Calu3 (cell line): ENCODE measurements around the gene ETDC. TPM values are rescaled to one million over a fixed set of nuclear protein-coding genes. Genes with fewer than 3 reads are reported as not detected.
"Not testable (repeated sequence)": the region's sequence is repeated elsewhere in the genome, so short reads cannot be mapped to it uniquely, and the experiment has no call there.

Source experiments
- Bru-seq: library from RNA; stranded (reverse); fragments of 400-500 nt; gene quantifications from one replicate; lab custom pipeline; 2021; lab: Mats Ljungman, UMichigan
- BruChase-seq, 2 experiments: library from RNA; stranded (reverse); fragments of 400-500 nt; gene quantifications; one replicate each; lab custom pipeline; 2021; lab: Mats Ljungman, UMichigan
- BruUV-seq: library from RNA; stranded (reverse); fragments of 400-500 nt; replicated peaks from 2 replicates; lab custom pipeline; 2021; lab: Mats Ljungman, UMichigan
- CTCF ChIA-PET: fragments of 300-600 bp; sonication (Branson Sonifier 250); formaldehyde crosslinking; loops from one replicate; lab custom pipeline; 2022; ENCODE audit warnings: antibody characterized with exemption; lab: Charles Lee
- DNase-seq: peaks from one replicate; pipeline ENCODE4 v3.0.0; 2022
- H3K27ac Mint-ChIP-seq: one replicate; pipeline ENCODE4 v1.8.0; 2022; ENCODE audit warnings: mixed read lengths; ENCODE audit not compliant: unreplicated experiment
- H3K27me3 Mint-ChIP-seq: one replicate; pipeline ENCODE4 v1.8.0; 2022; ENCODE audit warnings: mixed read lengths; ENCODE audit not compliant: unreplicated experiment
- H3K36me3 Mint-ChIP-seq: one replicate; pipeline ENCODE4 v1.8.0; 2022; ENCODE audit warnings: mild to moderate bottlenecking, moderate library complexity, mixed read lengths; ENCODE audit not compliant: insufficient read depth, unreplicated experiment
- H3K4me1 Mint-ChIP-seq: one replicate; pipeline ENCODE4 v1.8.0; 2022; ENCODE audit warnings: mild to moderate bottlenecking, low read depth, mixed read lengths; ENCODE audit not compliant: unreplicated experiment
- H3K4me3 Mint-ChIP-seq: one replicate; pipeline ENCODE4 v1.8.0; 2022; ENCODE audit warnings: mild to moderate bottlenecking, low read depth, moderate library complexity, mixed read lengths; ENCODE audit not compliant: unreplicated experiment
- H3K9me3 Mint-ChIP-seq: one replicate; pipeline ENCODE4 v1.8.0; 2022; ENCODE audit warnings: low read depth, mixed read lengths; ENCODE audit not compliant: unreplicated experiment
- intact Hi-C: fragments of 100-400 bp; cut with micrococcal nuclease; formaldehyde crosslinking; loops from one replicate; pipeline ENCODE4 v1.10.0; 2022; ENCODE audit not compliant: unreplicated experiment
- long read RNA-seq: library from polyadenylated mRNA; stranded (forward); transcript quantifications from one replicate; pipeline ENCODE4 v2.0.0, GENCODE V29; 2022
- total RNA-seq: library from RNA; stranded (reverse); gene quantifications from 2 replicates; pipeline ENCODE4 v1.2.3, GENCODE V29; 2022
- TF ChIP-seq, protein P1 (sequence below): fragments of 200-600 bp; IDR thresholded peaks from one replicate; pipeline ENCODE4 v1.8.0; 2022; ENCODE audit warnings: antibody characterized with exemption; ENCODE audit not compliant: unreplicated experiment

Gene ETDC
- not detected in 2 replicates for total RNA-seq
- not detected for Bru-seq, nascent RNA
- not detected for BruChase-seq, experiment 1, labeled RNA remaining after a 6-hour chase
- not detected for BruChase-seq, experiment 2, labeled RNA remaining after a 2-hour chase
- long read RNA-seq, result 0 reads

DNA sequence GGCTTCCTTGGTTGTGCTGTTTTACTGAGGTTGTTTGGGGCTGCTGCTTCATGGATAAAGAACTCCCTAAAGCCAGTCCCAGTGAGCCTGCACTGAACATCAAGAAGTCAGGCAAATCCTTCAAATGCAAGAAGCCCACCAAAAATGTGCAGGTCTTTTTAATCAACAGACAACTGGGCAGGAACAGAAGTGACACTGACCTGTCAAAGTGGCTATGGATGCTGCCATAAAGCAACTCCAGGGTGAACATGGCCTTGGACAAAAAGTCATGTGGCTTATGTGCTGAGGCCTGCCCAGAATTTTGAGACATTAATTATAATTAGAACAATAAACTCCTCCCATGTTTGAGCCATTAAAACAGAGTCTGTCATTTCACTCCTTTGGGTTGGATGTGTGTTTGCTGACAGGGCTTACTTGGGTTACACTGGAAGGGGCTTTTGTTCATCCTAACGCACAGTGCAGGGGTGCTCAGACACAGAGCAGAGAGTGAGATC, at the start of gene ETDC:
ETDC (plus strand) TSS at position 51 of the 494 bp plus-strand sequence; CDS start at position 51, 0 bp downstream.
- Mint-ChIP-seq H3K27ac (no peak within 1 kb of the TSS), H3K4me1 (no peaks in the 10 kb centered on the region), H3K9me3 (peaks cover 20% of the 10 kb centered on the region), H3K36me3 (peaks cover 10% of the 10 kb centered on the region), H3K27me3 (no peaks in the 10 kb centered on the region), H3K4me3 (no peak within 1 kb of the TSS)
- TF ChIP-seq, protein P1, sequence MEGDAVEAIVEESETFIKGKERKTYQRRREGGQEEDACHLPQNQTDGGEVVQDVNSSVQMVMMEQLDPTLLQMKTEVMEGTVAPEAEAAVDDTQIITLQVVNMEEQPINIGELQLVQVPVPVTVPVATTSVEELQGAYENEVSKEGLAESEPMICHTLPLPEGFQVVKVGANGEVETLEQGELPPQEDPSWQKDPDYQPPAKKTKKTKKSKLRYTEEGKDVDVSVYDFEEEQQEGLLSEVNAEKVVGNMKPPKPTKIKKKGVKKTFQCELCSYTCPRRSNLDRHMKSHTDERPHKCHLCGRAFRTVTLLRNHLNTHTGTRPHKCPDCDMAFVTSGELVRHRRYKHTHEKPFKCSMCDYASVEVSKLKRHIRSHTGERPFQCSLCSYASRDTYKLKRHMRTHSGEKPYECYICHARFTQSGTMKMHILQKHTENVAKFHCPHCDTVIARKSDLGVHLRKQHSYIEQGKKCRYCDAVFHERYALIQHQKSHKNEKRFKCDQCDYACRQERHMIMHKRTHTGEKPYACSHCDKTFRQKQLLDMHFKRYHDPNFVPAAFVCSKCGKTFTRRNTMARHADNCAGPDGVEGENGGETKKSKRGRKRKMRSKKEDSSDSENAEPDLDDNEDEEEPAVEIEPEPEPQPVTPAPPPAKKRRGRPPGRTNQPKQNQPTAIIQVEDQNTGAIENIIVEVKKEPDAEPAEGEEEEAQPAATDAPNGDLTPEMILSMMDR, result no peak
- intact Hi-C loops, result no loop called here
- BruUV-seq, result no TSS peak
- CTCF ChIA-PET, result no interaction called here
- no peak for DNase-seq

DNA sequence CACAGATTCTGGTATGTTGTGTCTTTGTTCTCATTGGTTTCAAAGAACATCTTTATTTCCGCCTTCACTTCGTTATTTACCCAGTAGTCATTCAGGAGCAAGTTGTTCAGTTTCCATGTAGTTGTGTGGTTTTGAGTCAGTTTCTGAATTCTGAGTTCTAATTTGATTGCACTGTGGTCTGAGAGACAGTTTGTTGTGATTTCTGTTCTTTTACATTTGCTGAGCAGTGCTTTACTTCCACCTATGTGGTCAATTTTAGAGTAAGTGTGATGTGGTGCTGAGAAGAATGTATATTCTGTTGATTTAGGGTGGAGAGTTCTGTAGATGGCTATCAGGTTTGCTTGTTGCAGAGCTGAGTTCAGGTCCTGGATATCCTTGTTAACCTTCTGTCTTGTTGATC, 48.3 kb upstream of the ETDC start:
- H3K27ac Mint-ChIP-seq, DNase-seq, H3K27me3 Mint-ChIP-seq, H3K4me1 Mint-ChIP-seq, BruUV-seq, H3K36me3 Mint-ChIP-seq, CTCF ChIA-PET, intact Hi-C loops, H3K4me3 Mint-ChIP-seq: not testable (repeated sequence)
- peaks cover 12% of the 10 kb centered on the region for H3K9me3 Mint-ChIP-seq

DNA sequence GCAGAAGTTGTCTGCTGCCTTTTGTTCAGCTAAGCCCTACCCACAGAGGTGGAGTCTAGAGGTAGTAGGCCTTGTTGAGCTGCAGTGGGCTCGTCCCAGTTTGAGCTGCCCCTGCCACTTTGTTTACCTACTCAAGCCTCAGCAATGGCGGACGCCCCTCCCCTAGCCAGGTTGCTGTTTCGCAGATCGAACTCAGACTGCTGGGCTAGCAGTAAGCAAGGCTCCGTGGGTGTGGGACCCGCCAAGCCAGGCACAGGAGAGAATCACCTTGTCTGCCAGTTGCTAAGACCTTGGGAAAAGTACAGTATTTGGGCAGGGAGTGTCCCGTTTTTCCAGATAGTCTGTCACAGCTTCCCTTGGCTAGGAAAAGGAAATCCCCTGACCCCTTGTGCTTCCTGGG, 45.9 kb upstream of the ETDC start:
- BruUV-seq, H3K36me3 Mint-ChIP-seq, H3K27me3 Mint-ChIP-seq, CTCF ChIA-PET, H3K27ac Mint-ChIP-seq, DNase-seq, H3K4me1 Mint-ChIP-seq, intact Hi-C loops, H3K4me3 Mint-ChIP-seq: not testable (repeated sequence)
- peaks cover 15% of the 10 kb centered on the region for H3K9me3 Mint-ChIP-seq

DNA sequence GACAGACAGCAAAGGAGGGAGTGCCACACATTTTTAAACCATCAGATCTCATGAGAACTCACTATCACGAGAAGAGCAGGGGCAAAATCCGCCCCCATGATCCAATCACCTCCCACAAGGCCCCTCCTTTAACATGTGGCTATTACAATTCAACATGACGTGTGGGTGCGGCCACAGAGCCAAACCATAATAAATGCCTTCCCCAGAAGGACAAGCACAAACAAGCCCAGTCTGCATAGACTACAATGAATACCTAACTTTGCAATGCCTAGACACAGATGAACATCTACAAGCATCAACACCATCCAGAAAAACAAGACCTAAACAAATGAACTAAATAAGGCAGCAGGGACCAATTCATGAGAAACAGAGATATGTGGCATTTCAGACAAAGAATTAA, 45.1 kb upstream of the ETDC start:
- H3K27ac Mint-ChIP-seq, result no peak overlapping the region
- peaks cover 15% of the 10 kb centered on the region for H3K9me3 Mint-ChIP-seq
- DNase-seq, result no peak
- H3K27me3 Mint-ChIP-seq, result no peaks in the 10 kb centered on the region
- H3K4me3 Mint-ChIP-seq, result no peak overlapping the region
- CTCF ChIA-PET, result no interaction called here
- TF ChIP-seq, protein P1, result no peak
- no peaks in the 10 kb centered on the region for H3K4me1 Mint-ChIP-seq
- intact Hi-C loops, result no loop called here
- H3K36me3 Mint-ChIP-seq, result no peaks in the 10 kb centered on the region
- BruUV-seq, result no TSS peak

DNA sequence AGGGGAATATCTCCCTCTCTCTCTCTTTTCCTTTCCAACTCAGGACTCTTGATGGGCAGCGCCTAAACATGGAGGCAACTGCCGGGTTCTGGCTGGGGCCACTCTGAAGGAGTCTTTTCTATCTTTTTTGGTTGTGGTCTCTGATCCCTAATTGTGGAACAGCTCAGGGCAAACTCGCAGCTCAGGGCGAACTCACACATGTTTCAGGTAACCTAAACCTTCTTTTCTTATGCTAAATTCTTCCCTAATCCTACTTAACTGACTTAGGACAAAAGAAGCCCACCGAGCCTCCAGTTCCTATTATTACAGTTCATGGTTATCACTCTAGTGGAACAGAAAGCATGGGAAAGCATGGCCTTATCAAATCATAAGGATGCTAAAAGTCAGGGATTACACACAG, 36.1 kb upstream of the ETDC start:
- intact Hi-C loops, result no loop called here
- CTCF ChIA-PET, result no interaction called here
- DNase-seq, result no peak
- TF ChIP-seq, protein P1, result no peak
- H3K36me3 Mint-ChIP-seq, result no peaks in the 10 kb centered on the region
- H3K9me3 Mint-ChIP-seq, result peaks cover 4% of the 10 kb centered on the region
- H3K27me3 Mint-ChIP-seq, result no peaks in the 10 kb centered on the region
- no TSS peak for BruUV-seq
- no peak overlapping the region for H3K27ac Mint-ChIP-seq
- no peaks in the 10 kb centered on the region for H3K4me1 Mint-ChIP-seq
- H3K4me3 Mint-ChIP-seq, result no peak overlapping the region
